AG04449 (cell line): ENCODE data around the gene ORC4.
A peak's percentile ranks its signal among the peaks of the same experiment; 100 is the strongest.
"Not testable (repeated sequence)": the region's sequence is repeated elsewhere in the genome, so short reads cannot be mapped to it uniquely, and the experiment has no call there.

Experiments
- CTCF ChIA-PET: fragments of 350-600 bp; formaldehyde crosslinking; extraction: SDS; loops from one replicate; lab custom pipeline; 2021; ENCODE audit warnings: antibody characterized with exemption; lab: Yijun Ruan, JAX
- POLR2A ChIA-PET: fragments of 400-600, 350-600 bp; formaldehyde crosslinking; extraction: SDS; loops from one replicate; lab custom pipeline; 2020; ENCODE audit warnings: antibody characterized with exemption, inconsistent platforms; lab: Yijun Ruan, JAX
- DNase-seq: peaks from one replicate; pipeline ENCODE4 v3.0.0-alpha.2; 2010; ENCODE audit warnings: low read depth, low spot score
- H3K4me3 ChIP-seq: 2 replicates; pipeline ENCODE4 v1.5.1; 2011; ENCODE audit warnings: low read depth, mild to moderate bottlenecking, control low read depth, low read length
- TF ChIP-seq, protein P1 (sequence below): IDR thresholded peaks from one replicate; pipeline ENCODE4 v1.5.1; 2011; ENCODE audit warnings: mild to moderate bottlenecking, moderate library complexity, low read length, control low read depth, inconsistent platforms; ENCODE audit not compliant: insufficient read depth; ENCODE audit errors: missing control alignments

Gene ORC4

DNA sequence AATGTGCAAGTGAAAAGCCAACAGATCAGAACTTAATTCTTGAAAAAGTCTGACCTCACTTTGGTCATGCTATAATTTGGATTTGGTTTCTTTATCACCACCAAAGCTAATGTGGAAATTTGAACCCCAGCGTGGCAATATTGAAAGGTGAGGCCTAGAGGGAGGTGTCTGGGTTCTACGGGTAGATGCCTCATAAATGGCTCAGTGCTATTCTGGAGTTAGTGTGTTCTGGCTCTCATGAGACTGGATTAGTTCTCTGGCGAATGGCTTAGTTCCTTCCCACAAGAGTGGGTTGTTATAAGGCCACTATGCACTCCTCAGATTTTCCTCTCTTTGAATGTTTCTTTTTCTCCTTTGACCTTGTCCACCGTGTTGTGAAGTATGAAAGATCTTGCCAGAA, 22.3 kb downstream of the ORC4 start:
- no peak for DNase-seq
- no peak overlapping the region for H3K4me3 ChIP-seq
- TF ChIP-seq, protein P1, sequence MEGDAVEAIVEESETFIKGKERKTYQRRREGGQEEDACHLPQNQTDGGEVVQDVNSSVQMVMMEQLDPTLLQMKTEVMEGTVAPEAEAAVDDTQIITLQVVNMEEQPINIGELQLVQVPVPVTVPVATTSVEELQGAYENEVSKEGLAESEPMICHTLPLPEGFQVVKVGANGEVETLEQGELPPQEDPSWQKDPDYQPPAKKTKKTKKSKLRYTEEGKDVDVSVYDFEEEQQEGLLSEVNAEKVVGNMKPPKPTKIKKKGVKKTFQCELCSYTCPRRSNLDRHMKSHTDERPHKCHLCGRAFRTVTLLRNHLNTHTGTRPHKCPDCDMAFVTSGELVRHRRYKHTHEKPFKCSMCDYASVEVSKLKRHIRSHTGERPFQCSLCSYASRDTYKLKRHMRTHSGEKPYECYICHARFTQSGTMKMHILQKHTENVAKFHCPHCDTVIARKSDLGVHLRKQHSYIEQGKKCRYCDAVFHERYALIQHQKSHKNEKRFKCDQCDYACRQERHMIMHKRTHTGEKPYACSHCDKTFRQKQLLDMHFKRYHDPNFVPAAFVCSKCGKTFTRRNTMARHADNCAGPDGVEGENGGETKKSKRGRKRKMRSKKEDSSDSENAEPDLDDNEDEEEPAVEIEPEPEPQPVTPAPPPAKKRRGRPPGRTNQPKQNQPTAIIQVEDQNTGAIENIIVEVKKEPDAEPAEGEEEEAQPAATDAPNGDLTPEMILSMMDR: no peak
- CTCF ChIA-PET: interaction anchor here (4.4 kb wide), 1 partner anchor 9 kb away, joined by 21 read pairs; no protein-coding TSS in a partner anchor
- POLR2A ChIA-PET: no interaction called here

DNA sequence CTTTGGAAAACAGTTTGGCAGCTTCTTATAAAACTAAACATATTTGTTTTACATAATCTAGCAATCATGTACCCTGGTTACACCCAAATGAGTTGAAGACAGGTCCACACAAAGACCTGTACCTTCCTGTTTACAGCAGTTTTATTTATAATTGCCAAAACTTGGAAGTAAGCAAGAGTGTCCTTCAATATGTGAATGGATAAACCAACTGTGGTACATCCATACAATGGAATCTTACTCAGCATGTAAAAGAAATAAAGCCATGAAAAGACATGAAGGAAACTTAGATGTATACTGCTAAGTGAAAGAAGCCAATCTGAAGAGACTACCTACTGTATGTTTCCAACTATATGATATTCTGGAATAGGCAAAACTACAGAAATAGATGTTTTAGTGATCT, 23.7 kb downstream of the ORC4 start:
- DNase-seq: no peak
- ChIA-PET CTCF (interaction anchor here (0.6 to 4.4 kb wide), 2 partner anchors 8 to 283 kb away, joined by 3 to 21 read pairs; no protein-coding TSS in a partner anchor), POLR2A (no interaction called here)
- H3K4me3 ChIP-seq: no peak overlapping the region
- TF ChIP-seq, protein P1: no peak

DNA sequence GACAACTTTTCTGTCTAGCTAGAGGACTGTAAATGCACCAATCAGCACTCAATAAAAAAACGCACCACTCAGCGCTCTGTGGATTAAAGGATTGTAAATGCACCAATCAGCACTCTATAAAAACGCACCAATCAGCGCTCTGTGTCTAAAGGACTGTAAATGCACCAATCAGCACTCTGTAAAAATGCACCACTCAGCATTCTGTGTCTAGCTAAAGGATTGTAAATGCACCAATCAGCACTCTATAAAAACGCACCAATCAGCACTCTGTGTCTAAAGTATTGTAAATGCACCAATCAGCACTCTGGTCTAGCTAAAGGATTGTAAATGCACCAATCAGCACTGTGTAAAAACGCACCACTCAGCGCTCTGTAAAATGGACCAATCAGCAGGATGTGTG, 25.6 kb downstream of the ORC4 start:
- CTCF ChIA-PET, POLR2A ChIA-PET, H3K4me3 ChIP-seq, DNase-seq: not testable (repeated sequence)

DNA sequence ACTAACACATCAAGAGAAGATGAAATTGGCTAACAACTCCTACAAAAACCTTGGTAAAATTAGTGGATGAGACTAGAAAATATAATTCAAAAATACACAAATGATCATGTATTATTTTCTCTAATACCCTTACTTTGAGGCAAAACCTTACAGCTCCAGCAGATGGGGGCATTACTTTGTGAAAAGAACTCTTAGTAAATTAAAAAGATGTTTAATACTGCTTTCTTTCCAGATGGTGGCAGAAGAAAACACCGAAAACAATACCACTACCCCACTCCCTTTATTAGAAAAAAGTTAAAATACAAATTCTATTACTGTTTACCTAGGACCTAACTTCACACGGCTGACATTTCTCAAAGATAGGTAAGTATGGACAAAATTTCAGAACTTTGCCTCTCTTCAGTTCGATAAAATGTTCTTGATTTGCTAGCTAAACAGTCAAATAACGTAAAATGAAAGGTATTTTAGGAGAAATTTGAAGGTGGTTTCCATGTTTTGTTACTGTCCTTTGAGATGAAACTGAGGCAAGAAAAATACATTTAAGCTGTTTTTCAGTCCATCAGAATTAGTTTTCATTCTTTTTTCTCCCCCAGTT, 30.6 kb downstream of the ORC4 start:
- peak; percentile 17 for DNase-seq
- H3K4me3 ChIP-seq: no peak overlapping the region
- POLR2A ChIA-PET: interaction anchor here (0.8 to 1.0 kb wide), 2 partner anchors 520 to 553 kb away, joined by 3 read pairs; no protein-coding TSS in a partner anchor
- TF ChIP-seq, protein P1: peak; percentile 39
- CTCF ChIA-PET: interaction anchor here (0.7 to 7.3 kb wide), 36 partner anchors 9 to 1004 kb away, joined by 3 to 126 read pairs (median 4); no protein-coding TSS in a partner anchor

DNA sequence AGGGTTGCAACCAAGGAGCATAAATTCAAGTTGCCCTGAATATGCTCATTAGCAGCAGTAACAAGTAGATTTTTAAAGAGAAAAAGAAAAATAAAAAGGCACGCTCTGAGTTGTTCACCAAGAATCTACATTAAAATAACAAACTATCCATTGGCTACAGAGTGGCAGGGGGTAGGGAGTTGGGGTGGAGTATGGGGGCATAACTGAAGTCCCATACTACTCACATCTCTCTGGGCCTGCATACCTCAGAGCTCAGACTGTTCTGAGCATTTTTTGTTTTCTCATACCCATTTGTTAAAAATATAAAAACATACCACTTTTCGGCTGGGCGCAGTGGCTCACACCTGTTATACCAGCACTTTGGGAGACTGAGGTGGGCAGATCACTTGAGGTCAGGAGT, 31.4 kb downstream of the ORC4 start:
- no peak for DNase-seq
- ChIA-PET POLR2A (interaction anchor here (0.8 to 1.0 kb wide), 2 partner anchors 520 to 554 kb away, joined by 3 read pairs; no protein-coding TSS in a partner anchor), CTCF (interaction anchor here (0.9 to 7.3 kb wide), 26 partner anchors 10 to 1003 kb away, joined by 3 to 126 read pairs (median 4); no protein-coding TSS in a partner anchor)
- TF ChIP-seq, protein P1: no peak
- no peak overlapping the region for H3K4me3 ChIP-seq

DNA sequence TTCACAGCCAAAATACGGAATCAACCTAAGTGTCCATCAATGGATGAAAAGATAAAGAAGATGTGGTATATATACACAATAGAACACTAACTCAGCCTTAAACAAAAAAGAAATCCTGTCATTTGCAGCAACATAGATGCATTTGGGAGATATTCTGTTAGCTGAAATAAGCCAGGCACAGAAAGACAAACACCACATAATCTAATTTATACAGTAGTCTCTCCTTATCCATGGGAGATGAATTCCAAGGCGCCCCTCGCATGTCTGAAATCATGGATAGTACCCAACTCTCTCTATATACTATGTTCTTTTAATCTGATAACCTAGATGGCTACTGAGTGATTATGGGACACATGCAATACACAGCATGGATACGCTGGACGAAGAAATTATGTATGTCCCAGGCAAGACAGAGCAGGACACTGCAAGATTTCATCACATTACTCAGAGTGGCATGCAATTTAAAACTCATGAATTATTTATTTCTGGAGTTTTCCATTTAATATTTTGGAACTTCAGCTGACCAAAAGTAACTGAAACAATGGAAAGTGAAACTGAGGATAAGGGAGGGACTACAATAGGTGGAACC, 39.5 kb downstream of the ORC4 start:
- no peak for DNase-seq
- no peak overlapping the region for H3K4me3 ChIP-seq
- POLR2A ChIA-PET: no interaction called here
- TF ChIP-seq, protein P1: no peak
- CTCF ChIA-PET: interaction anchor here (2.3 to 4.7 kb wide), 2 partner anchors 8 to 528 kb away, joined by 12 to 22 read pairs; no protein-coding TSS in a partner anchor
